ENCODE measurements around the gene HMGCL.

DNA sequence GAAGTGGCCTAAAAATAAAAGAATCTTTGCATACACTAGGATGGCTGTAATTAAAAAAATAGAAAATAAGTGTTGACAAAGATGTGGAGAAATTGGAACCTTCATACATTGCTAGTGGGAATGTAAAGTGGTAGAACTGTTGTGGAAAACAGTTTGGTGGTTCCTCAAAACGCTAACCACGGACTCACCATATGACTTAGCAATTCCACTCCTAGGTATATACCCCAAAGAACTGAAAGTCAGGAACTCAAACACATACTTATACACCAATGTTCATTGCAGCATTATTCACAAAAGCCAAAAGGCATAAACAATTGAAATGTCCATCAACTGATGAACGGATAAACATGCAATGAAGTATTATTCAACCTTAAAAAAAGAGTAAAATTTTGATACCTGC lies 10.8 kb upstream of the HMGCL start:
- TF ChIP-seq, protein P1, sequence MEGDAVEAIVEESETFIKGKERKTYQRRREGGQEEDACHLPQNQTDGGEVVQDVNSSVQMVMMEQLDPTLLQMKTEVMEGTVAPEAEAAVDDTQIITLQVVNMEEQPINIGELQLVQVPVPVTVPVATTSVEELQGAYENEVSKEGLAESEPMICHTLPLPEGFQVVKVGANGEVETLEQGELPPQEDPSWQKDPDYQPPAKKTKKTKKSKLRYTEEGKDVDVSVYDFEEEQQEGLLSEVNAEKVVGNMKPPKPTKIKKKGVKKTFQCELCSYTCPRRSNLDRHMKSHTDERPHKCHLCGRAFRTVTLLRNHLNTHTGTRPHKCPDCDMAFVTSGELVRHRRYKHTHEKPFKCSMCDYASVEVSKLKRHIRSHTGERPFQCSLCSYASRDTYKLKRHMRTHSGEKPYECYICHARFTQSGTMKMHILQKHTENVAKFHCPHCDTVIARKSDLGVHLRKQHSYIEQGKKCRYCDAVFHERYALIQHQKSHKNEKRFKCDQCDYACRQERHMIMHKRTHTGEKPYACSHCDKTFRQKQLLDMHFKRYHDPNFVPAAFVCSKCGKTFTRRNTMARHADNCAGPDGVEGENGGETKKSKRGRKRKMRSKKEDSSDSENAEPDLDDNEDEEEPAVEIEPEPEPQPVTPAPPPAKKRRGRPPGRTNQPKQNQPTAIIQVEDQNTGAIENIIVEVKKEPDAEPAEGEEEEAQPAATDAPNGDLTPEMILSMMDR (conservative IDR thresholded peaks at IDR 0.05 in 1 of 2, IDR thresholded peaks at IDR 0.05 in 1 of 2; ENCODE audit: low read depth in 1 of 2, low read length in 2 of 2), result no peak
- TF ChIP-seq EZH2 (IDR thresholded peaks at IDR 0.05; ENCODE audit: low read length, missing control alignments), result no peak

All from fibroblast of lung (primary cell).